K562 (cell line): ENCODE results near the gene CFAP58. TPM values are rescaled to one million over a fixed set of nuclear protein-coding genes. Genes with fewer than 3 reads are reported as not detected.

Source experiments
- BRCA1 ChIP-seq, 2 experiments: fragments of 450-650 bp in 1 of 2; sonication (generic) in 1 of 2; formaldehyde crosslinking in 1 of 2; IDR thresholded peaks; 2 replicates each; pipeline versions ENCODE4 v1.5.0 to v1.6.1; 2017 to 2020; ENCODE audit warnings: mild to moderate bottlenecking in 1 of 2, missing genetic modification reagents in 1 of 2
- CREBBP ChIP-seq: IDR thresholded peaks from one replicate; pipeline ENCODE4 v1.6.1; 2012; ENCODE audit warnings: low read depth, mild to moderate bottlenecking, control low read depth, inconsistent platforms, low read length
- DPF2 ChIP-seq: fragments of 450-650 bp; IDR thresholded peaks from 2 replicates; pipeline ENCODE4 v1.6.1; 2016
- HDGF ChIP-seq: fragments of 450-650 bp; IDR thresholded peaks from 2 replicates; pipeline ENCODE4 v1.6.1; 2016
- JUND ChIP-seq, 2 experiments: IDR thresholded peaks; 2 replicates in 1 of 2; 3 replicates in 1 of 2; pipeline ENCODE4 v1.6.1; 2011; ENCODE audit warnings: borderline replicate concordance in 2 of 2, low read depth in 2 of 2, low read length in 2 of 2, improper control_type of control experiment in 1 of 2, missing biosample characterization in 1 of 2, missing genetic modification characterization in 1 of 2, missing genetic modification reagents in 1 of 2
- MECOM ChIP-seq: fragments of 250-450 bp; sonication (Bioruptor Pico); IDR thresholded peaks from 2 replicates; pipeline ENCODE4 v1.8.0; 2022; ENCODE audit warnings: inconsistent platforms
- MIER1 ChIP-seq: fragments of 450-650 bp; IDR thresholded peaks from 2 replicates; pipeline ENCODE4 v1.6.1; 2016; ENCODE audit warnings: antibody characterized with exemption, mild to moderate bottlenecking, low read depth
- MYC ChIP-seq, 2 experiments: fragments of 250-450 bp in 1 of 2; sonication (Bioruptor Pico) in 1 of 2; IDR thresholded peaks; 2 replicates each; pipeline versions ENCODE4 v1.5.1 to v1.6.1; 2012 to 2021; ENCODE audit warnings: low read depth in 2 of 2, borderline replicate concordance in 1 of 2, improper control_type of control experiment in 1 of 2, low read length in 1 of 2, mild to moderate bottlenecking in 1 of 2, moderate library complexity in 1 of 2
- NEUROD1 ChIP-seq: fragments of 150-350 bp; IDR thresholded peaks from 2 replicates; pipeline ENCODE4 v1.6.1; 2014; ENCODE audit warnings: borderline replicate concordance, low read length, low read depth; ENCODE audit not compliant: partially characterized antibody
- SMAD4 ChIP-seq: fragments of 250-450 bp; sonication (Bioruptor Pico); conservative IDR thresholded peaks from 2 replicates; pipeline ENCODE4 v1.8.0; 2021; ENCODE audit warnings: inconsistent platforms, mild to moderate bottlenecking, moderate library complexity
- SMARCA4 ChIP-seq: fragments of 450-650 bp; IDR thresholded peaks from 2 replicates; pipeline ENCODE4 v1.6.1; 2016
- U2AF1 ChIP-seq: fragments of 200-400 bp; formaldehyde crosslinking; optimal IDR thresholded peaks from 2 replicates; pipeline ENCODE3; 2017; ENCODE audit warnings: mild to moderate bottlenecking, low read depth, low read length, moderate library complexity
- ZBTB7A ChIP-seq: IDR thresholded peaks from 2 replicates; pipeline ENCODE4 v1.6.1; 2011; ENCODE audit warnings: low read depth, mild to moderate bottlenecking, low read length, moderate library complexity, borderline replicate concordance; ENCODE audit not compliant: control insufficient read depth
- ZC3H8 ChIP-seq: fragments of 450-650 bp; IDR thresholded peaks from 2 replicates; pipeline ENCODE4 v1.6.1; 2017
- ZNF140 ChIP-seq: fragments of 250-450 bp; sonication (Bioruptor Pico); IDR thresholded peaks from 2 replicates; pipeline ENCODE4 v1.8.0; 2021; ENCODE audit warnings: moderate library complexity, mild to moderate bottlenecking, inconsistent platforms
- ZNF197 ChIP-seq: fragments of 200-800 bp; sonication (Bioruptor generic); IDR thresholded peaks from 2 replicates; pipeline ENCODE4 v1.6.1; 2016; ENCODE audit warnings: low read depth, missing genetic modification characterization, missing compliant biosample characterization
- ZNF253 ChIP-seq: fragments of 250-450 bp; sonication (Bioruptor Pico); conservative IDR thresholded peaks from 2 replicates; pipeline ENCODE4 v1.6.1; 2021; ENCODE audit warnings: mild to moderate bottlenecking
- ZNF668 ChIP-seq: fragments of 250-450 bp; sonication (Bioruptor Pico); IDR thresholded peaks from 2 replicates; pipeline ENCODE4 v1.8.0; 2022; ENCODE audit warnings: mild to moderate bottlenecking, inconsistent platforms
- polyA plus RNA-seq, 8 experiments: library from polyadenylated mRNA; depleted of rRNA in 4 of 8; stranded (reverse) in 5 of 8; unstranded in 3 of 8; fragments of >200 nt; fragmentation: Nextera tagmentation in 2 of 8; fragmentation: Illumina TruSeq in 1 of 8; extraction: Ambion mirVana in 2 of 8; extraction: Trizol in 1 of 8; gene quantifications; 2 replicates each; pipeline versions ENCODE4 v1.2.1 to v1.2.3, GENCODE V29; 2011 to 2014; ENCODE audit warnings: inconsistent platforms in 1 of 8, missing spikeins in 1 of 8
- total RNA-seq, 7 experiments: library from RNA; depleted of rRNA in 6 of 7; stranded (reverse); fragments of >200 nt in 6 of 7; fragmentation: Illumina TruSeq in 2 of 7; extraction: Trizol in 2 of 7; gene quantifications; 2 replicates each; pipeline versions ENCODE4 v1.2.1 to v1.2.3, GENCODE V29; 2011 to 2021; ENCODE audit warnings: low replicate concordance in 1 of 7
- TF ChIP-seq, protein P1 (sequence below): fragments of 250-450 bp; sonication (Bioruptor Pico); IDR thresholded peaks from 2 replicates; pipeline ENCODE4 v1.4.0; 2020; ENCODE audit warnings: mild to moderate bottlenecking
- TF ChIP-seq, protein P2 (sequence below): fragments of 450-650 bp; formaldehyde crosslinking; IDR thresholded peaks from 2 replicates; pipeline ENCODE4 v1.4.0; 2020; ENCODE audit warnings: mild to moderate bottlenecking, mixed read lengths
- TF ChIP-seq, protein P3 (sequence below): fragments of 250-450 bp; sonication (Bioruptor Pico); IDR thresholded peaks from 2 replicates; pipeline ENCODE4 v1.5.0; 2020; ENCODE audit warnings: mild to moderate bottlenecking
- TF ChIP-seq, protein P4 (sequence below): sonication (generic); IDR thresholded peaks from 2 replicates; pipeline ENCODE4 v1.6.1; 2016

The CFAP58 gene
- total and polyA plus RNA-seq, 9 of the 15 experiments (the other 6 are each of a cell fraction or from before 2014, with no cell fraction given): 0.08 to 2.0 (median 0.71) TPM

DNA sequence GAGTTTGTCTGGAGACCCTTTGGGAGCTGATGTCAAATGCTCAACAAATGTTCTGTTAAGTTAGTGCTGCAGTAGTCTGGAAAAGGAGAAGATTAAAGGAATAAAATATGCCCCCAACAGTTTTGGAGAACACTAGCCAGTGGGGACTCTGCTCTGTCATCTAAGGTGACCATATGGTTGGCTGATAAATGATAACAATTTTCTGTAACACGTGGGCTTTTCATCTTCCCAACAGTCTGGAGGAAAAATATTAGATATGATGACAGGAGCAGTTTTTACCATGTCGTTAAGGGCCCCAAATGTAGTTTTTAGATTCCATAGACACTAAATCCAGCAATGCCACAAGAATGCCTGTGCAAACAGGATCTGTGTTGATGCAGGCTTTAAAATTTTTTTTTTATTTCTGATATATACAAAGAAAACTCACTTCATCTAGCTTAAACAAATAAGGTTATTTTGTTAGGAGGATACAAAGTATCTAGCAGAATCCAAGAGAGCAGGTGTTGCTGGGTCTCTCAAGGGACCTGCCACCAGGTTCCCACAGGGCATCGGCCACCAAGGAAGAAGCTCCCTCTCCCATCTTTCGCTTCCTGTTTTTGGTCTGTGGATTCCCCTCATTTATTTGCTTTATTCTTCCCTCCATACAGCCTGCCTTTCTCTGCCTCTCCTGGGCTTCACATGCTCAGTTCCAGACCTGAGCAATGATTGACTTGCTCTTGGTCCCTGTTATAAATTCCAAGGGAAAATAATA lies 6.2 kb upstream of the CFAP58 start (continued):
- no peak for TF ChIP-seq ZNF668
- TF ChIP-seq SMARCA4: peak; percentile 46
- TF ChIP-seq, protein P1, sequence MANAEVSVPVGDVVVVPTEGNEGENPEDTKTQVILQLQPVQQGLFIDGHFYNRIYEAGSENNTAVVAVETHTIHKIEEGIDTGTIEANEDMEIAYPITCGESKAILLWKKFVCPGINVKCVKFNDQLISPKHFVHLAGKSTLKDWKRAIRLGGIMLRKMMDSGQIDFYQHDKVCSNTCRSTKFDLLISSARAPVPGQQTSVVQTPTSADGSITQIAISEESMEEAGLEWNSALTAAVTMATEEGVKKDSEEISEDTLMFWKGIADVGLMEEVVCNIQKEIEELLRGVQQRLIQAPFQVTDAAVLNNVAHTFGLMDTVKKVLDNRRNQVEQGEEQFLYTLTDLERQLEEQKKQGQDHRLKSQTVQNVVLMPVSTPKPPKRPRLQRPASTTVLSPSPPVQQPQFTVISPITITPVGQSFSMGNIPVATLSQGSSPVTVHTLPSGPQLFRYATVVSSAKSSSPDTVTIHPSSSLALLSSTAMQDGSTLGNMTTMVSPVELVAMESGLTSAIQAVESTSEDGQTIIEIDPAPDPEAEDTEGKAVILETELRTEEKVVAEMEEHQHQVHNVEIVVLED (CRISPR knock-in tag): no peak
- no peak for TF ChIP-seq HDGF
- TF ChIP-seq DPF2: peak; percentile 67
- no peak for TF ChIP-seq ZC3H8
- 0 out of 2 replicates have a peak, but pooled peaks have one; percentile 33 for TF ChIP-seq MYC (IDR thresholded peaks at IDR 0.05; ENCODE audit: low read depth, low read length)
- TF ChIP-seq MYC (CRISPR knock-in tag; IDR thresholded peaks at IDR 0.05; ENCODE audit: borderline replicate concordance, low read depth): no peak
- peak; percentile 43; the same call in 1 of the 2 replicates for TF ChIP-seq SMAD4 (CRISPR knock-in tag)
- TF ChIP-seq MIER1: no peak
- no peak for TF ChIP-seq CREBBP
- no peak for TF ChIP-seq U2AF1
- TF ChIP-seq, protein P2, sequence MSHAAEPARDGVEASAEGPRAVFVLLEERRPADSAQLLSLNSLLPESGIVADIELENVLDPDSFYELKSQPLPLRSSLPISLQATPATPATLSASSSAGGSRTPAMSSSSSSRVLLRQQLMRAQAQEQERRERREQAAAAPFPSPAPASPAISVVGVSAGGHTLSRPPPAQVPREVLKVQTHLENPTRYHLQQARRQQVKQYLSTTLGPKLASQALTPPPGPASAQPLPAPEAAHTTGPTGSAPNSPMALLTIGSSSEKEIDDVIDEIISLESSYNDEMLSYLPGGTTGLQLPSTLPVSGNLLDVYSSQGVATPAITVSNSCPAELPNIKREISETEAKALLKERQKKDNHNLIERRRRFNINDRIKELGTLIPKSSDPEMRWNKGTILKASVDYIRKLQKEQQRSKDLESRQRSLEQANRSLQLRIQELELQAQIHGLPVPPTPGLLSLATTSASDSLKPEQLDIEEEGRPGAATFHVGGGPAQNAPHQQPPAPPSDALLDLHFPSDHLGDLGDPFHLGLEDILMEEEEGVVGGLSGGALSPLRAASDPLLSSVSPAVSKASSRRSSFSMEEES: no peak
- no peak for TF ChIP-seq ZNF140 (CRISPR knock-in tag)
- no peak for TF ChIP-seq ZNF253 (CRISPR knock-in tag)
- TF ChIP-seq ZBTB7A: no peak
- no peak for TF ChIP-seq ZNF197
- TF ChIP-seq, protein P3, sequence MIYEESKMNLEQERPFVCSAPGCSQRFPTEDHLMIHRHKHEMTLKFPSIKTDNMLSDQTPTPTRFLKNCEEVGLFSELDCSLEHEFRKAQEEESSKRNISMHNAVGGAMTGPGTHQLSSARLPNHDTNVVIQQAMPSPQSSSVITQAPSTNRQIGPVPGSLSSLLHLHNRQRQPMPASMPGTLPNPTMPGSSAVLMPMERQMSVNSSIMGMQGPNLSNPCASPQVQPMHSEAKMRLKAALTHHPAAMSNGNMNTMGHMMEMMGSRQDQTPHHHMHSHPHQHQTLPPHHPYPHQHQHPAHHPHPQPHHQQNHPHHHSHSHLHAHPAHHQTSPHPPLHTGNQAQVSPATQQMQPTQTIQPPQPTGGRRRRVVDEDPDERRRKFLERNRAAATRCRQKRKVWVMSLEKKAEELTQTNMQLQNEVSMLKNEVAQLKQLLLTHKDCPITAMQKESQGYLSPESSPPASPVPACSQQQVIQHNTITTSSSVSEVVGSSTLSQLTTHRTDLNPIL: no peak
- no peak for TF ChIP-seq BRCA1 (IDR thresholded peaks at IDR 0.05)
- TF ChIP-seq BRCA1 (CRISPR knock-in tag; IDR thresholded peaks at IDR 0.05): no peak
- TF ChIP-seq, protein P4, sequence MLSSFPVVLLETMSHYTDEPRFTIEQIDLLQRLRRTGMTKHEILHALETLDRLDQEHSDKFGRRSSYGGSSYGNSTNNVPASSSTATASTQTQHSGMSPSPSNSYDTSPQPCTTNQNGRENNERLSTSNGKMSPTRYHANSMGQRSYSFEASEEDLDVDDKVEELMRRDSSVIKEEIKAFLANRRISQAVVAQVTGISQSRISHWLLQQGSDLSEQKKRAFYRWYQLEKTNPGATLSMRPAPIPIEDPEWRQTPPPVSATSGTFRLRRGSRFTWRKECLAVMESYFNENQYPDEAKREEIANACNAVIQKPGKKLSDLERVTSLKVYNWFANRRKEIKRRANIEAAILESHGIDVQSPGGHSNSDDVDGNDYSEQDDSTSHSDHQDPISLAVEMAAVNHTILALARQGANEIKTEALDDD: peak; percentile 8; the same call in 1 of the 2 replicates
- no peak for TF ChIP-seq MECOM
- no peak for TF ChIP-seq NEUROD1
- no peak for TF ChIP-seq JUND (IDR thresholded peaks at IDR 0.05; ENCODE audit: borderline replicate concordance, low read depth, low read length)
- peak; percentile 21; the same call in 2 of the 3 replicates for TF ChIP-seq JUND (tag; IDR thresholded peaks at IDR 0.05; ENCODE audit: borderline replicate concordance, low read depth, low read length)
